Activated T-cell treated with anti-CD3 and anti-CD28 coated beads, Interleukin-2, amount 50 U/mL, for 4 hours (primary cell): ENCODE results near the gene MBD5. TPM values are rescaled to one million over a fixed set of nuclear protein-coding genes. Genes with fewer than 3 reads are reported as not detected.

Experiments used
- ATAC-seq, 2 donors: fragments of 200-7000 bp; cut with Tn5 transposase; one replicate each; pipeline ENCODE4 v1.10.0; 2021
- DNase-seq: peaks from one replicate; pipeline ENCODE4 v3.0.0-alpha.2; 2020
- H3K27me3 Mint-ChIP-seq: one replicate; pipeline ENCODE4 v1.8.0; 2021; ENCODE audit warnings: low read depth, mixed read lengths
- H3K36me3 Mint-ChIP-seq: one replicate; pipeline ENCODE4 v1.8.0; 2022; ENCODE audit warnings: mixed read lengths; ENCODE audit not compliant: insufficient read depth
- H3K4me1 Mint-ChIP-seq: one replicate; pipeline ENCODE4 v1.8.0; 2021; ENCODE audit warnings: low read depth, mixed read lengths
- H3K4me3 Mint-ChIP-seq: one replicate; pipeline ENCODE4 v1.8.0; 2021; ENCODE audit warnings: mild to moderate bottlenecking, moderate library complexity, mixed read lengths
- H3K9me3 Mint-ChIP-seq: one replicate; pipeline ENCODE4 v1.8.0; 2021; ENCODE audit warnings: mixed read lengths
- total RNA-seq, 3 donors: library from RNA; stranded (reverse); gene quantifications; one replicate each; pipeline ENCODE4 v1.2.1, GENCODE V29; 2021

MBD5 gene
- total RNA-seq, 3 donors from 2014 or later: 8.1 to 8.9 (median 8.2) TPM

DNA sequence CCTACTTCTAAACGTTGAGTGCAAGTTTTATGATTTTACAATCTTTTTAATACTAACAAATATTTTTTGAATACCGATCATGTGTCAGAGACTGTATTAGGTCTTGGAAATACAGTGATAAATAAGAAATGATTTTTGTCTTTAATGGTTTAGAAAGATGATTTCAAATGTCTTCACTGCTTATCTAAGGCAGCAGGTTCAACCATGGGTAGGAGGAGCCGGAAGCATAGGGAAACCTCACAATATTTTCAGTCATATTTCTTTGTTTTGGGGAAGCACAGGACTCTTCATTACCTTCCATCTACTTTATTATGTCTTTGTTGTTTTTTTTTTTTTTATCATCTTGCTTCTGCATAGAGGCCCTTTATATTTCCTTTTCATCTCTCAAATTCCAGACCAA, 458.5 kb downstream of the MBD5 start:
- no peaks in the 10 kb centered on the region for H3K9me3 Mint-ChIP-seq
- ATAC-seq: no peak
- no peaks in the 10 kb centered on the region for H3K27me3 Mint-ChIP-seq
- no peak for DNase-seq
- H3K36me3 Mint-ChIP-seq: peaks cover 12% of the 10 kb centered on the region
- H3K4me1 Mint-ChIP-seq: no peaks in the 10 kb centered on the region
- H3K4me3 Mint-ChIP-seq: no peak overlapping the region

DNA sequence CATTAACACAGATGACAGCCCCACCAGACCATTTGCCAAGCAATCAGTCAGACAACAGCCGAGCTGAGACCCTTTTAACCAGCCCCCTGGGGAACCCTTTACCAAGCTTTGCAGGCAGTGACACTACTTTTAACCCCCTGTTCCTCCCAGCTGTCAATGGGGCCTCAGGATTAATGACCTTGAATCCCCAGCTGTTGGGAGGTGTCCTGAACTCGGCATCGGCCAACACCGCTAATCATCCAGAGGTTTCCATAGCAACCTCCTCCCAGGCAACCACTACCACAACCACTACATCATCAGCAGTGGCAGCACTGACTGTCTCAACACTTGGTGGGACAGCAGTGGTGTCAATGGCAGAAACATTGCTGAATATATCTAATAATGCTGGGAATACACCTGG, 462.8 kb downstream of the MBD5 start:
- Mint-ChIP-seq H3K4me3 (no peak overlapping the region), H3K9me3 (no peaks in the 10 kb centered on the region)
- DNase-seq: no peak

DNA sequence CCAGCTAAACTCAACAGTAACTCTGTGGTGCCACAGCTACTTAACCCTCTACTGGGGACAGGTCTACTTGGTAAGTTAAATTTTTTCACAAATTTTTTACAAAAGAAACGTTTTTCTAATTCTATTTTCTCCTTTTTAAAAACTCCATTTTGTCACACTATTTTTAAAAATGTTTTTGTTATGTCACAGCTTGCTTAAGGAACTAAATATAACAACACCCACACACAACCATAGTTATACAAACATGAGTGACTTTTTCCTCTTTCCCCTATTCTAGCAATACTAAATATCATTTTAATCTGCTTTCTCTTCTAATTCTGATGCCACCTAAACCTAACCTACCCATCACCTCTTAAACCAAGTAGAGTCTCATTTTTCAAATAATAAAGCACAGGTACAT, 463.2 kb downstream of the MBD5 start:
- H3K36me3 Mint-ChIP-seq: peaks cover 23% of the 10 kb centered on the region
- no peak overlapping the region for H3K4me3 Mint-ChIP-seq
- DNase-seq (no peak), ATAC-seq (no peak)
- no peaks in the 10 kb centered on the region for H3K4me1 Mint-ChIP-seq
- H3K9me3 Mint-ChIP-seq: no peaks in the 10 kb centered on the region
- no peaks in the 10 kb centered on the region for H3K27me3 Mint-ChIP-seq

More for the DNA sequence above, 462.8 kb downstream of the MBD5 start:
- ATAC-seq: no peak
- H3K36me3 Mint-ChIP-seq: peaks cover 23% of the 10 kb centered on the region
- no peaks in the 10 kb centered on the region for H3K4me1 Mint-ChIP-seq
- no peaks in the 10 kb centered on the region for H3K27me3 Mint-ChIP-seq

DNA sequence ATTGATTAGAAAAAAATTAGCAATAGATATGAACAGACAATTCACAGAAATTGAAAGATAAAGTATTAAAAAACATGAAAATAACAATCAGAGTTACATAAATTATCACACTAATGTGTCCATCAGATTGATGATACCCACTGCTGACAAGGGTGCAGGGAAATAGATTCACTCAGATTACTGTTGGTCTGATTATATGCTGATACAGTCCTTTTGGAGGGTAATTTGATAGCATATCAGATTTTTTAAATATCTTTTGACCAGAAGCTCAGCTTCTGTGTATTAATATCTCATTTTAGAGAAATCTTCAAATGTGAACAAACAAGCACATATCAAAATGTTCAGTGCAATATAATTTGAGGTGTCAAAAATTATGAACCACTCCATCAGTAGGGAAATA, 465.8 kb downstream of the MBD5 start:
- Mint-ChIP-seq H3K36me3 (peaks cover 41% of the 10 kb centered on the region), H3K9me3 (no peaks in the 10 kb centered on the region), H3K4me3 (no peak overlapping the region), H3K4me1 (no peaks in the 10 kb centered on the region), H3K27me3 (no peaks in the 10 kb centered on the region)
- DNase-seq (no peak), ATAC-seq (no peak)

DNA sequence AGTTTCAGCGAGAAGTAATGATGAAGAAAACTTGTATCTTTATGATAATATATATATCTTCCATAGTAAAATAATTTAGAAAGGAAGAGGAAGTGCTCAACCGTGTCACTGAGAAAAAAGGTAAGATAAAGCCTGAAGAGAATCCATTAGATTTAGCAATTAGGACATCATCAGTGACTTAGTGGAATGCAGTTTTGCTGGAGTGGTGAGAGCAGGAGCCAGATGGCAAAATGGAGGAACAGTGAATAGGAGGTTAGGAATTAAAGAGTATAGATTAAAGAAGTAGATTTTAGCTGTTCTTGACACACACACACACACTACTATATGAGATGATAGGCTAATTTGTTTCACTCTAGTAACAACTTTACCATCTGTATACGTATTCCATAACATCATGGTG, 466.5 kb downstream of the MBD5 start:
- Mint-ChIP-seq H3K27me3 (no peaks in the 10 kb centered on the region), H3K36me3 (peaks cover 41% of the 10 kb centered on the region), H3K9me3 (no peaks in the 10 kb centered on the region), H3K4me1 (no peaks in the 10 kb centered on the region), H3K4me3 (no peak overlapping the region)
- ATAC-seq (no peak), DNase-seq (no peak)

DNA sequence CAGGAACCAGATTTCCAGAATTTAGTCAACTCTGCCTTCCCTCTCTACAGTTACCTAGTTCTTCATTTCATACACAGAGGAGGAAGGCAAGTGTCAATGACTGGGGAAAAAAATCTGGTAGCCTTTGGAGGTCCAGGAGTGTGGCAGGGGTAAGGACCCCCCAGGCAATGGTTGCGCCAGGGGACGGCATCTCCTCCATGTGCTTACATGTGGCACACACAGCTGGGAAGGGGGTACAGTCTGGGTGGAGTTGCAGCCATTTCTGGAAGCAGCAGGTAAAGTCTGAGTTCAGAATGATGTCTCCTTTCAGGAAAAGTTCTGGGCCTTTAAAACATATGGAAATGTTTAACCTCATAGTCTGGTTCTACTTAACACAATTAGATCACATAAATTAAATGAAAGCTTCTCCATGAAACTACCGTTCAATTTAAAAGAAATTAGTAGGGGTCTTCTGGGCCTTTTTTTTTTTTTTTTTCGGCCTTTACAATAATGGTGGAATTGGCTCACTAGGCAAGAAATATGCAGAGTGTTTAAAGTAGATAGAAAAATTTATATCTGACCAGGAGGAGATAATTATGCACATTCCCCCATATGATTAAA, 470.0 kb downstream of the MBD5 start:
- ATAC-seq: no peak
- peaks cover 28% of the 10 kb centered on the region for H3K36me3 Mint-ChIP-seq
- peaks cover 3% of the 10 kb centered on the region for H3K4me1 Mint-ChIP-seq
- no peak for DNase-seq
- no peaks in the 10 kb centered on the region for H3K27me3 Mint-ChIP-seq
- no peaks in the 10 kb centered on the region for H3K9me3 Mint-ChIP-seq
- H3K4me3 Mint-ChIP-seq: no peak overlapping the region

DNA sequence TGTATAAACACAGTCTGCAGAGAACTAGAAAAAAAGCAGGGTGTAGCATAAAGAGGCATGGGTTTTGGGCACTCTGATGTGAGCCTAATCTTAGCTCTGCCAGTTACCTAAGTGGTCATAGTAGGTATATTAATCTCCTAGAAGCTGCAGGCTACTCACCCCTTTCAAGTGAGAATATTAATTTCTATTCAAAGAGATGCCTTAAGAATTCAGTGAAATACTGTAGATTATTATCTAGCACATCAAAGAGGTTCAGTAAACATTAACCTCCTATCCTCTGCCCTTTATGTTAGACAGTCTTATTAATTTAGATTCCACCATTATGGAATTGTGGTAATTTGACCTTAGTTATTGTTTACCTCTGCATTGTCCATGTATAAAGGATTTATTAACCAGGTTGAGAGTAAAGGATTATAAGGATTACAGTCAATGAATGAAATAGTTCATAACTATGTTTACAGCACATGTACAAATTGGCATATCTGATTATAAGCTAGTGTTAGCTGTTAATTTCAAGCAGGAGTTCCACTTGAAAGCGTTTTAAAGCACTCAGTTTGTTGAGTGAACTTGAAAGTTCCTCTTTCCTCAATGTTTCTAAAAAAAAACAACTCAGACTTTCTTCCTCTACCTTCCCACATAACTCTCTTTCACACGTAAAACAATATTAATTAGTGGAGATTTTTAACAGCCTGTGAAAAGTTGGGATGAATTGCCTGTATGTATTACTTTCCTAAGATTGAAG, 473.1 kb downstream of the MBD5 start:
- Mint-ChIP-seq H3K9me3 (no peaks in the 10 kb centered on the region), H3K36me3 (peaks cover 17% of the 10 kb centered on the region)

DNA sequence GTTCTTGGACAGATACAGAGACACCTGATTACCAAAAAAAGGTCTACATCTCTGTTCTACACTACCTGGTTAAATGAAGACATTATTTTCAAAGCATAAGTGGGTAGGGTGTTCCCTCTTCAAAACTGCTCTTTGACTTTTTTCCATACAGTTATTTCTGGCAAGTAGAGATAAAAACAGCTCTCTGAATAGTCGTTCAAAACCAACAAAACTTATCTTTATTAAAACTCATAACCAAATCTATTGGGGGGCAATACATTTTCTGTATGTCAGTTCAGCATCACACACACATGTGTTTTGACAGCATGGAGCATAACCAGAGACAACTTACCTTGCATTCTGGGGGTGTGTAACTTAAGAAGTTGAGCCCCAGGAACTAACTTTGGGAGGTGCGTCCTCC, 474.7 kb downstream of the MBD5 start:
- Mint-ChIP-seq H3K27me3 (no peaks in the 10 kb centered on the region), H3K9me3 (no peaks in the 10 kb centered on the region), H3K4me1 (peaks cover 8% of the 10 kb centered on the region), H3K4me3 (no peak overlapping the region), H3K36me3 (peaks cover 5% of the 10 kb centered on the region)
- ATAC-seq (no peak), DNase-seq (no peak)

More for the DNA sequence above, 473.1 kb downstream of the MBD5 start:
- no peak overlapping the region for H3K4me3 Mint-ChIP-seq
- no peaks in the 10 kb centered on the region for H3K27me3 Mint-ChIP-seq
- peaks cover 8% of the 10 kb centered on the region for H3K4me1 Mint-ChIP-seq
- DNase-seq (no peak), ATAC-seq (no peak)

DNA sequence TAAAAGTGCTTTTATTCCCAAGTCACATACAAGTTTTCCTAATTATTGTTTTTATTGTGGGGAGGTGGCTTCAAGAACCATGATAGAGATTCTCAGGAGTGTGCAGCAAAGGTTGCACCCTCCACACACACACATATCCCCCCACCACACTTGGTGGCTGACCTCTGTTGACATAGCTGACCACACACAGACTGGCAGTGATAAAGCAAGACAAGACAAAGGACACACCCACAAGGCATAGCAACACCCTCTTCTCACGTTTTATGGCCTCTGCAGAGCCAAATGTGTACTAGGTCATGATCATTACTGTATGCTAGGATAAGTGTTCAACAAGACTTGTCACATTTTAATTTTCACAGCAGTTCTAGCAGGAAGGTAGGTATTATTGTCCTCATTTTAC, 480.7 kb downstream of the MBD5 start:
- H3K4me3 Mint-ChIP-seq: no peak overlapping the region

DNA sequence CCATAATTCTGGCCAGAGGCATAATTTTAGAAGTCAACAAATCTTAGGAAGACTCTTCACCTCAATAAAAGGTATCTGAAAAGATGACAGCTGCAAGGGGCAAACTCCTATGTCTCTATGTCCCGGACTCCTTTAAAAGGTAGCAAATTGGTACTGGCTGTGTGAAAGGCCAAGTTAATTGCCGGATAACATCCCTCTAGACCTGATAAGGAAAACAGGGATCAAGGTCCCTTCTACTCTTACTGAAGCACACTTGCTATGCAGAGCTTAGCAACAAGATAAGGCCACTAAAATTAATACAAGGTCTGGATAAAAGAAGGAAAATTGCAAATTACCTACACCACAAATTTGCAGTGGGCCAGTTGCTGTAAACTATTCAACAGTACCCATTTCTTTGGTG, 482.6 kb downstream of the MBD5 start:
- ATAC-seq: no peak
- no peak overlapping the region for H3K4me3 Mint-ChIP-seq
- H3K4me1 Mint-ChIP-seq: no peaks in the 10 kb centered on the region
- DNase-seq: no peak
- H3K36me3 Mint-ChIP-seq: no peaks in the 10 kb centered on the region
- no peaks in the 10 kb centered on the region for H3K27me3 Mint-ChIP-seq
- no peaks in the 10 kb centered on the region for H3K9me3 Mint-ChIP-seq

More for the DNA sequence above, 480.7 kb downstream of the MBD5 start:
- no peak for ATAC-seq
- DNase-seq: no peak
- H3K9me3 Mint-ChIP-seq: no peaks in the 10 kb centered on the region
- no peaks in the 10 kb centered on the region for H3K36me3 Mint-ChIP-seq
- no peaks in the 10 kb centered on the region for H3K27me3 Mint-ChIP-seq
- peaks cover under 1% of the 10 kb centered on the region for H3K4me1 Mint-ChIP-seq

DNA sequence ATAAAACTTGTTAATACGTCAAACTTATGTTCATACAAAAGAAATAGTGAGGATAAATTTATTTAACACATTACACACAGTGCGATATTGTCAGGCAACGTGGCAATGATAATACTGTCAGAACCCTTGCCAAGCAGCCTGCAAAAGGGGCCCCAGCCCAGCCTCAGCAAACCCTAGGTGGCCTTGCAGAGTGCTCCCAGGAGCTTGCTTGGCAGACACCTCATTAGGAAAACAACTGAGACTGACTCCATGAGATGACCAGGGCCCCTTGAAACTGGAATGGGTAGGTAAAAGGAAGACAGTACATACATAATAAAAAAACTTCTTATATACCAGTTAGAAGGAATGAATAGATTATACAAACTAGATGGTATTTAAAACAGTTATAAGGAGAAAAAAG, 487.1 kb downstream of the MBD5 start:
- no peak for ATAC-seq
- H3K9me3 Mint-ChIP-seq: no peaks in the 10 kb centered on the region
- peaks cover 20% of the 10 kb centered on the region for H3K4me1 Mint-ChIP-seq
- no peak for DNase-seq
- H3K36me3 Mint-ChIP-seq: no peaks in the 10 kb centered on the region
- no peaks in the 10 kb centered on the region for H3K27me3 Mint-ChIP-seq
- no peak overlapping the region for H3K4me3 Mint-ChIP-seq

DNA sequence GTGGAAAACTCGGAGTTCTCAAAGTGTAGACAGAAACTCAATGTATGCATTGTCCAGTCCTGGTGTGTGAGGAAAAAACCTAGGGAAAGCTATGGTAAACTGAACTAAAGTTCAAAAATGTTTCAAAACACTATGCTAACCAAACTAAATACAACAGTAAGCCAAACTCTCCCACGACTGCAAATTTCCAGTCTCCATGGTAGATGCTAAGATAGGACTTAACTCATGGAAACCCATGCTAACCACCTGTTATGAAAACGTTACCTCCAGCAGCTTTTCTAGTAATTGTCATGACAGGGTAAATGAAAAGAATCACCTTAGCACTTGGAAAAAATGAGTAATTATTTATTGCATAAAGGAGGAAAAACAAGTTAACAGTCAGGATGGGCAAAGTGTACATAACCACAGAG, 488.0 kb downstream of the MBD5 start:
- H3K36me3 Mint-ChIP-seq: no peaks in the 10 kb centered on the region

DNA sequence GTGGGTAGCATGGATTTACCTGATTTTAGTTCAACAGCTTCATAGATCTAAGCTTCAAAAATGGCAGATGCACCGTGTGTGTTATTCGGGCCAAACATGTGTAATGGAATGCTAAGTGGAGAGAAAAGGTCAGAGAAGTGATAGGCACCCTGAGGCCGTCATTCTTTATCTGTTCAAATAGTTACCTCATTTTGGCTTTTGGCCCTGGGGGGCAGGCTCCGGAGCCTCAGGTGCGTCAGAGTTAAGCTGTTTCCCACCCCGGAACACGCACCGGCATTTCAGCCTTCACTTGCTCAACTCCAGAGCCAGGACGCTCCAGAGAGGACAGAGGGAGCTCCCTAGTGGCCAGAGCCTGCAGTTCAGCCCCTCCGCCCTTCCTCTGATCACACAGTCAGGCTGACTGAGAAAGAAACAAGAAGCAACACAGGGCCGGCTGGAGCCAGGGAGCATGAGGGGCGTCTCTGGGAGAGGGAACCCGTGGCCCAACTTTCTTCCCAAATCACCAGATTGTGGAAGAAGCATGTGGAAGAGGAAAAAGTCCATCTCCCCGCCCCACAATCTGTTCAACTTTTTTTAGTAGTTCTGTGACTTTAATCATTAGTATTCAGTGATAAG, 488.5 kb downstream of the MBD5 start:
- H3K27me3 Mint-ChIP-seq: no peaks in the 10 kb centered on the region
- DNase-seq (peak; percentile 80), ATAC-seq (peak; percentile 99 to 100)
- H3K4me3 Mint-ChIP-seq: peak overlapping the region; percentile 69
- peaks cover 20% of the 10 kb centered on the region for H3K4me1 Mint-ChIP-seq
- peaks cover 2% of the 10 kb centered on the region for H3K36me3 Mint-ChIP-seq
- H3K9me3 Mint-ChIP-seq: no peaks in the 10 kb centered on the region

More for the DNA sequence above, 488.0 kb downstream of the MBD5 start:
- ATAC-seq (peak in 1 of 2 donors; percentile 15), DNase-seq (no peak)
- H3K27me3 Mint-ChIP-seq: no peaks in the 10 kb centered on the region
- no peaks in the 10 kb centered on the region for H3K9me3 Mint-ChIP-seq
- H3K4me3 Mint-ChIP-seq: peak overlapping the region; percentile 69
- H3K4me1 Mint-ChIP-seq: peaks cover 20% of the 10 kb centered on the region

DNA sequence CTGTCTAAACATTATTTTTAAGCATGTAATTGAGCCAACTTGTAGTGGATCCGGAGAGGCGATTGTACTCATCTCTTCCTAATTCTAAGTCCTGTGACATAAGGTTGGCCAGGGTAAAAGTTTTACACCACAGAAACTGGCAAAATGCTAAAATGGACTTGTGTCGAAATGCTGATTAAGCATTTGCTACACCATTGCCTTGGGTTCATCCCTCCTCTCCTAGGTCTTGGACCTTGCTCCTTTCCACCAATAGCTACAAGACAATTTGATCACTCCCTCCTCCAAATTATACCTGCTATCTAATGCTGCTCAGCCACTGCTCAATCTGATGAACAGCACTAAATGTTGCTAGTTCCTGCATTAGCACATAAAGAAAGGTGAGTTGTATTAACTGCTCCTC, 491.0 kb downstream of the MBD5 start:
- Mint-ChIP-seq H3K27me3 (no peaks in the 10 kb centered on the region), H3K4me3 (no peak overlapping the region), H3K9me3 (no peaks in the 10 kb centered on the region), H3K4me1 (peaks cover 26% of the 10 kb centered on the region), H3K36me3 (peaks cover 2% of the 10 kb centered on the region)
- no peak for DNase-seq
- no peak for ATAC-seq

DNA sequence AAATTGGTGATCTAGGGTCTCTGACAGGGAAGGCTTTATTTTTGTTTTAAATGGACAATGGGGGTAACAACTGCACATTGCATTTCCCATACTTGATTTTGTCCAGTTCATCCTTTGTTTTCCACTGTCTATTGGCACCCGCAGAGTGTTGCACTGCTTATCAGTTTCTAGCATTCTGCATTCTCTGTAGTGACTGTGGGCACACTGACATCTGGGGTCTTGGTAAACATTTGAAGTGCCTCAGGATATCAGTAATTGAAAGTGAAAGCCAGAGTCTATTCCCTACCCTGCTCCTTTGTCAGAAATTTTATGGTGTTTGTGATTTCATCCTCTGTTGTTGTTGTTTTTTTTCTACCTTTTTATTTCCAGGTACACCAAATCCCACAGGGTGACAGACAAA, 491.6 kb downstream of the MBD5 start:
- H3K4me3 Mint-ChIP-seq: no peak overlapping the region

More for the DNA sequence above, 491.6 kb downstream of the MBD5 start:
- no peak for DNase-seq
- H3K9me3 Mint-ChIP-seq: no peaks in the 10 kb centered on the region
- no peaks in the 10 kb centered on the region for H3K27me3 Mint-ChIP-seq
- peaks cover 26% of the 10 kb centered on the region for H3K4me1 Mint-ChIP-seq
- no peak for ATAC-seq
- H3K36me3 Mint-ChIP-seq: peaks cover 2% of the 10 kb centered on the region
